ENCODE results near the gene ZNF668. TPM values are rescaled to one million over a fixed set of nuclear protein-coding genes. Genes with fewer than 3 reads are reported as not detected.

The ZNF668 gene
- total and polyA plus RNA-seq, 2 of the 13 experiments (the other 11 are each of a cell fraction or from before 2014, with no cell fraction given): 3.8 to 9.8 TPM

DNA sequence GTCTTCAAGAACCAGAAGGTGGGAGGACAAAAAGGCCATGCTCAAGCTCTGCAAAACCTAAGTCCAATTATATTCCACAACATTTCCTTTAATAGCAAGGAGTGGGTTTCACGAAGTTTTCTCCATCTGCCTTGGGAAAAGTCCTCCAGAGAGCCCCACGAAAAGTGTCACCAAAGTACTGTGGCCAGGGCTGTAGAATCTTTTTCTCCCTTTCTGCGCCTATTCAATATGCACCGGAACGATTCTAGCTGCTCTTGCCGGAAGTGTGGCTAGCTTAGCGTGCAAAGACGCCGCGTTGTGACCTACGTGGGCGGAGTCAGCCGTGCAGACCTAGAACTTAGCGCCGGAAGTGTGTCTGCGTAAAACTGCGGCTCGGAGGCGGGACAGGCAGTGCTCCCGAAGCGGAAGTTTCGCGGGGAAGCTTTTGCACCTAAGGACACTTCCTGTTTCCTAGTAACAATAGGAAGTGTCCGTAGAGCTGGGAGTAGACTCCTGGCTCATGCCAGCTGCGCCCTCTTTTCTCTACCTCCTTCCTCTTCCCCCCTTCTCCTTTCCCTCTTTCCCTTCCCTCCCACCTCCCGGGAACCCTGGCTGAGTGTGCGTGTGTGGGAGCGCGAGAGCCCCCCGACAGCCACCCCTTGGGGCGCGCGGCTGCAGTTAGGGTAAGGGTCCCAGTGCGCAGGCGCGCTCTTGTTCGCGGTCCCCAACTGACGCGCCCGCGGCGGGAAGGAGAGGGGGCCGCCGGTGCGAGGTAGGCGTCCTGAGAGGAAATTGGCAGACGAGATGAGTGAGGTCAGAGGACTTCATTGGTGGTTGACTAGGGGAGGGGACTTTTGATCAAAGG is at the start of gene ZNF668, which contains the start of gene ZNF646 (continued):
- TF ChIP-seq, protein P1, sequence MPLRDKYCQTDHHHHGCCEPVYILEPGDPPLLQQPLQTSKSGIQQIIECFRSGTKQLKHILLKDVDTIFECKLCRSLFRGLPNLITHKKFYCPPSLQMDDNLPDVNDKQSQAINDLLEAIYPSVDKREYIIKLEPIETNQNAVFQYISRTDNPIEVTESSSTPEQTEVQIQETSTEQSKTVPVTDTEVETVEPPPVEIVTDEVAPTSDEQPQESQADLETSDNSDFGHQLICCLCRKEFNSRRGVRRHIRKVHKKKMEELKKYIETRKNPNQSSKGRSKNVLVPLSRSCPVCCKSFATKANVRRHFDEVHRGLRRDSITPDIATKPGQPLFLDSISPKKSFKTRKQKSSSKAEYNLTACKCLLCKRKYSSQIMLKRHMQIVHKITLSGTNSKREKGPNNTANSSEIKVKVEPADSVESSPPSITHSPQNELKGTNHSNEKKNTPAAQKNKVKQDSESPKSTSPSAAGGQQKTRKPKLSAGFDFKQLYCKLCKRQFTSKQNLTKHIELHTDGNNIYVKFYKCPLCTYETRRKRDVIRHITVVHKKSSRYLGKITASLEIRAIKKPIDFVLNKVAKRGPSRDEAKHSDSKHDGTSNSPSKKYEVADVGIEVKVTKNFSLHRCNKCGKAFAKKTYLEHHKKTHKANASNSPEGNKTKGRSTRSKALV (CRISPR knock-in tag; IDR thresholded peaks at IDR 0.05): peak; percentile 70; the same call in 1 of the 2 replicates
- TF ChIP-seq HOXA9 (CRISPR knock-in tag; IDR thresholded peaks at IDR 0.05; ENCODE audit: borderline replicate concordance) (peak; percentile 30; the same call in 1 of the 2 replicates), ZZZ3 (CRISPR knock-in tag; IDR thresholded peaks at IDR 0.05; ENCODE audit: borderline replicate concordance) (peak; percentile 84; the same call in 1 of the 2 replicates), YEATS2 (CRISPR knock-in tag; IDR thresholded peaks at IDR 0.05; ENCODE audit: borderline replicate concordance) (peak; percentile 95), PRMT3 (CRISPR knock-in tag; IDR thresholded peaks at IDR 0.05; ENCODE audit: borderline replicate concordance, low read depth) (0 out of 2 replicates have a peak, but pooled peaks have one; percentile 38), HDAC2 (CRISPR knock-in tag; IDR thresholded peaks at IDR 0.05) (peak; percentile 95), BRD4 (CRISPR knock-in tag; IDR thresholded peaks at IDR 0.05) (peak; percentile 68), ZNF703 (CRISPR knock-in tag; IDR thresholded peaks at IDR 0.05; ENCODE audit: borderline replicate concordance) (no peak), KLF13 (CRISPR knock-in tag; IDR thresholded peaks at IDR 0.05) (peak; percentile 24; the same call in 1 of the 2 replicates), XRCC5 (optimal IDR thresholded peaks at IDR 0.05; ENCODE audit: low read length) (peak; percentile 87), FOXP1 (IDR thresholded peaks at IDR 0.05) (peak; percentile 49; the same call in 1 of the 2 replicates), FOXP1 (CRISPR knock-in tag; IDR thresholded peaks at IDR 0.05) (no peak), ZBTB42 (CRISPR knock-in tag; IDR thresholded peaks at IDR 0.05) (no peak)
- TF ChIP-seq, protein P2, sequence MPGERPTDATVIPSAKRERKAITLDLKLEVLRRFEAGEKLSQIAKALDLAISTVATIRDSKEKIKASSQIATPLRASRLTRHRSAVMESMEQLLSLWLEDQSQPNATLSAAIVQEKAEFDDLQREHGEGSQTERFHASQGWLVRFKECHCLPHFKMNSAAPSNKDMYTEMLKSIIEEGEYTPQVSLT (CRISPR knock-in tag; IDR thresholded peaks at IDR 0.05; ENCODE audit: borderline replicate concordance, low read depth): no peak; the same call in 1 of the 2 replicates
- TF ChIP-seq, protein P3, sequence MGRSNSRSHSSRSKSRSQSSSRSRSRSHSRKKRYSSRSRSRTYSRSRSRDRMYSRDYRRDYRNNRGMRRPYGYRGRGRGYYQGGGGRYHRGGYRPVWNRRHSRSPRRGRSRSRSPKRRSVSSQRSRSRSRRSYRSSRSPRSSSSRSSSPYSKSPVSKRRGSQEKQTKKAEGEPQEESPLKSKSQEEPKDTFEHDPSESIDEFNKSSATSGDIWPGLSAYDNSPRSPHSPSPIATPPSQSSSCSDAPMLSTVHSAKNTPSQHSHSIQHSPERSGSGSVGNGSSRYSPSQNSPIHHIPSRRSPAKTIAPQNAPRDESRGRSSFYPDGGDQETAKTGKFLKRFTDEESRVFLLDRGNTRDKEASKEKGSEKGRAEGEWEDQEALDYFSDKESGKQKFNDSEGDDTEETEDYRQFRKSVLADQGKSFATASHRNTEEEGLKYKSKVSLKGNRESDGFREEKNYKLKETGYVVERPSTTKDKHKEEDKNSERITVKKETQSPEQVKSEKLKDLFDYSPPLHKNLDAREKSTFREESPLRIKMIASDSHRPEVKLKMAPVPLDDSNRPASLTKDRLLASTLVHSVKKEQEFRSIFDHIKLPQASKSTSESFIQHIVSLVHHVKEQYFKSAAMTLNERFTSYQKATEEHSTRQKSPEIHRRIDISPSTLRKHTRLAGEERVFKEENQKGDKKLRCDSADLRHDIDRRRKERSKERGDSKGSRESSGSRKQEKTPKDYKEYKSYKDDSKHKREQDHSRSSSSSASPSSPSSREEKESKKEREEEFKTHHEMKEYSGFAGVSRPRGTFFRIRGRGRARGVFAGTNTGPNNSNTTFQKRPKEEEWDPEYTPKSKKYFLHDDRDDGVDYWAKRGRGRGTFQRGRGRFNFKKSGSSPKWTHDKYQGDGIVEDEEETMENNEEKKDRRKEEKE (IDR thresholded peaks at IDR 0.05): no peak
- TF ChIP-seq, protein P4, sequence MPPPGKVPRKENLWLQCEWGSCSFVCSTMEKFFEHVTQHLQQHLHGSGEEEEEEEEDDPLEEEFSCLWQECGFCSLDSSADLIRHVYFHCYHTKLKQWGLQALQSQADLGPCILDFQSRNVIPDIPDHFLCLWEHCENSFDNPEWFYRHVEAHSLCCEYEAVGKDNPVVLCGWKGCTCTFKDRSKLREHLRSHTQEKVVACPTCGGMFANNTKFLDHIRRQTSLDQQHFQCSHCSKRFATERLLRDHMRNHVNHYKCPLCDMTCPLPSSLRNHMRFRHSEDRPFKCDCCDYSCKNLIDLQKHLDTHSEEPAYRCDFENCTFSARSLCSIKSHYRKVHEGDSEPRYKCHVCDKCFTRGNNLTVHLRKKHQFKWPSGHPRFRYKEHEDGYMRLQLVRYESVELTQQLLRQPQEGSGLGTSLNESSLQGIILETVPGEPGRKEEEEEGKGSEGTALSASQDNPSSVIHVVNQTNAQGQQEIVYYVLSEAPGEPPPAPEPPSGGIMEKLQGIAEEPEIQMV (CRISPR knock-in tag; IDR thresholded peaks at IDR 0.05; ENCODE audit: low read depth): peak; percentile 80
- TF ChIP-seq, protein P5, sequence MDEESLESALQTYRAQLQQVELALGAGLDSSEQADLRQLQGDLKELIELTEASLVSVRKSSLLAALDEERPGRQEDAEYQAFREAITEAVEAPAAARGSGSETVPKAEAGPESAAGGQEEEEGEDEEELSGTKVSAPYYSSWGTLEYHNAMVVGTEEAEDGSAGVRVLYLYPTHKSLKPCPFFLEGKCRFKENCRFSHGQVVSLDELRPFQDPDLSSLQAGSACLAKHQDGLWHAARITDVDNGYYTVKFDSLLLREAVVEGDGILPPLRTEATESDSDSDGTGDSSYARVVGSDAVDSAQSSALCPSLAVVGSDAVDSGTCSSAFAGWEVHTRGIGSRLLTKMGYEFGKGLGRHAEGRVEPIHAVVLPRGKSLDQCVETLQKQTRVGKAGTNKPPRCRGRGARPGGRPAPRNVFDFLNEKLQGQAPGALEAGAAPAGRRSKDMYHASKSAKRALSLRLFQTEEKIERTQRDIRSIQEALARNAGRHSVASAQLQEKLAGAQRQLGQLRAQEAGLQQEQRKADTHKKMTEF (CRISPR knock-in tag; IDR thresholded peaks at IDR 0.05): peak; percentile 84; the same call in 1 of the 2 replicates
- TF ChIP-seq, protein P6, sequence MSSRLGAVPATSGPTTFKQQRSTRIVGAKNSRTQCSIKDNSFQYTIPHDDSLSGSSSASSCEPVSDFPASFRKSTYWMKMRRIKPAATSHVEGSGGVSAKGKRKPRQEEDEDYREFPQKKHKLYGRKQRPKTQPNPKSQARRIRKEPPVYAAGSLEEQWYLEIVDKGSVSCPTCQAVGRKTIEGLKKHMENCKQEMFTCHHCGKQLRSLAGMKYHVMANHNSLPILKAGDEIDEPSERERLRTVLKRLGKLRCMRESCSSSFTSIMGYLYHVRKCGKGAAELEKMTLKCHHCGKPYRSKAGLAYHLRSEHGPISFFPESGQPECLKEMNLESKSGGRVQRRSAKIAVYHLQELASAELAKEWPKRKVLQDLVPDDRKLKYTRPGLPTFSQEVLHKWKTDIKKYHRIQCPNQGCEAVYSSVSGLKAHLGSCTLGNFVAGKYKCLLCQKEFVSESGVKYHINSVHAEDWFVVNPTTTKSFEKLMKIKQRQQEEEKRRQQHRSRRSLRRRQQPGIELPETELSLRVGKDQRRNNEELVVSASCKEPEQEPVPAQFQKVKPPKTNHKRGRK (CRISPR knock-in tag; IDR thresholded peaks at IDR 0.05): no peak

Data from HepG2 (cell line).